Cerebellar cortex (tissue), 1 donor: ENCODE results near the gene NDUFS2.

Source experiments
- DNase-seq: peaks from one replicate; pipeline ENCODE4 v3.0.0-alpha.2; 2015; ENCODE audit warnings: low spot score

The NDUFS2 gene

GRCh38 chr1:161172776-161173376 lies 29.3 kb upstream of the NDUFS2 start:
- DNase-seq = no peak

GRCh38 chr1:161173711-161174110 lies 28.5 kb upstream of the NDUFS2 start:
- DNase-seq = no peak

DNA sequence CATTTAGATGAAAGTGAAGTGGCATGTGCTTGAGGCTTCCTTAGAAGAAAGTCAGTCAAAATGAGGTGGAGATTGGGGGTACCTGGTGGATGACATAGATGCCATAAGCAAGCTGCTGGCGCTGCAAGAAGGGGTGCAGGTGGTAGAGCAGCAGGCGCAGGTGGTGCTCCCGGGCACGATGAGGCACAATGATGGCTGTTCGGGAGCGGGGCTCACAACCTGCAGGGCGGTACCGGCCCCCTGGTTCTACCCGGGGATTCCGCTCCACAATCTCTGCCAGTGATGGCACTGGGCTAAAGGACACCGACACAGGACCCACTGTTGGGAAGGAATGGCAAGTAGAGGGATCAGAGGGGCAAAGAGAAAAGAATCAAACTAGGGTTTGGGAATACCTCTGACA lies 27.3 kb upstream of the NDUFS2 start:
- DNase-seq = no peak

DNA sequence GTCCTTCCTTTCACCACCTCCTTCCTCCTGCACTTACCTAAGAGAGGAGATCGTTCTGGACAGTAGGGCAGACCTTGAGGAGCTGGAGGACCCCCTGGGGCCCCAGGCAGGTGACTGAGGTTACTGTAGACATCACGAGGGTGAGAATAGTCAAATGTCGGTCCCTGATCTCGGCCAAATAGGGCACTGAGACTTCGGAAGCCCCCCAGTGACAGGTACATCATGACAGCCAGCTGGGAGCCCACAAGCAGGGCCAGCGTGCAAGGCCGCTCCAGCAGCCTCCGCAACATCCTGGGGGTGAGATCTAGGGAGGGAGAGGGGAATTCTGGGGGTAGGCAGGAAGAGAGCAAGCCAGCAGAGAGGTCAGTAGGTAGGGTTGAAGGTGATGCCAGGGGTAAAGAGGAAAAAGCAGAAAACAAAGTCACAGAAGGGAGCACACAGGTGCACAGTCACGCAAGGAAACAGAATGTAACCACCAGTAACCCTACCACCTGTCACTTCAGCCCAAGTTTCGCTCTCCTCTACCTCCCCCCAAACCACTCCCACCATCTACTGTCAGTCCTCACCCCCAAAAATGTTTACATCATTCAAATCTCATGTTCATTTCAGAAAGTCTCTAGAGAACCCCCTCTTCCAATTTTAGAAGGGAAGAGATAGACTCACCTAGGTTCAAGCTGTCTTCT lies 26.3 kb upstream of the NDUFS2 start:
- DNase-seq = no peak

- DNase-seq = no peak
Measured at GRCh38 chr1:161176468-161177111, 25.6 kb upstream of the NDUFS2 start.

- DNase-seq = peak; percentile 84
Measured at GRCh38 chr1:161177112-161177935, 24.8 kb upstream of the NDUFS2 start, which contains the start of gene B4GALT3. B4GALT3 (minus strand) TSS chr1:161177507; CDS start chr1:161176060, 1,447 bp downstream.

- no peak for DNase-seq
Measured at GRCh38 chr1:161177936-161178244, 24.3 kb upstream of the NDUFS2 start.

DNA sequence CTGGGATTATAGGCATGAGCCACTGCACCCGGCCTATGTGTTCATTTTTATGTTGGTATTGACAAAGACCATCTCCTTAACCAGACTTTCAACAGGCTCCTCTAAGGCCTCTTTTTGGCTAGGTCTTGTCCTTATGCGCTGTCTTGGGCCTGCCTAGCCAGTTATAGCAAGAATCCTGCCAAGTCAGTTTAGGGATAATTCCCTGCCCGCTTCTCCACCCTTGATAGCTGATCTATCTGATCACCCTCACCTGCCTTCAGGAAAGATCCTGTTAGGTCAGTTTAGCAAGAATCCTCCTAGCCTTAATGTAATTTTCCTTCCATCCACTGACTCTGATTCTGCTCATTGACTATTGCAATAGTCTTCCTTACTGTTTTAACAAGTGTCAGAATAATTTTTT lies 22.5 kb upstream of the NDUFS2 start:
- DNase-seq = no peak

- DNase-seq = peak; percentile 28
Measured at GRCh38 chr1:161180639-161181038, 21.5 kb upstream of the NDUFS2 start.

DNA sequence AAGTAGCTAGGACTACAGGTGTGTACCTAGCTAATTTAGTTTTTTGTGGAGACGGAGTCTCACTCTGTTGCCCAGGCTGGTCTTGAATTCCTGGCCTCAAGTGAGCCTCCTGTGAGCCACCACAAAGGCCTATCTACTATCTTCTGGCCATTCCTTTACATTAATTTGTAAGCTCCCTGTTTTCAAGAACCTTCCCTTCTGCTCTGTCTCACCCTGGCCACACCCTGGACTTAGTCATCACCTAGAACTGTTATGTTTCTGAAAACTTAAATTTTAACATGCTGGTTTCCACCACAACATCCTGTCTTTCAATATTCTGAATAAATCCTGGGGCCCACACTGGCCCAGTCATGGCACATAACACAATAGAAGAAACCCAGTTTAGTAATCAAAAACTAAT lies 20.0 kb upstream of the NDUFS2 start:
- DNase-seq = no peak

- DNase-seq = peak; percentile 64
Measured at GRCh38 chr1:161185282-161185682, 16.9 kb upstream of the NDUFS2 start.

- DNase-seq = no peak
Measured at GRCh38 chr1:161185732-161186311, 16.3 kb upstream of the NDUFS2 start.

- no peak for DNase-seq
Measured at GRCh38 chr1:161187311-161187710, 14.9 kb upstream of the NDUFS2 start.

- DNase-seq = no peak
Measured at GRCh38 chr1:161188381-161188780, 13.8 kb upstream of the NDUFS2 start.

GRCh38 chr1:161189036-161189435 lies 13.1 kb upstream of the NDUFS2 start:
- no peak for DNase-seq

- no peak for DNase-seq
Measured at GRCh38 chr1:161190962-161191521, 11.1 kb upstream of the NDUFS2 start.

DNA sequence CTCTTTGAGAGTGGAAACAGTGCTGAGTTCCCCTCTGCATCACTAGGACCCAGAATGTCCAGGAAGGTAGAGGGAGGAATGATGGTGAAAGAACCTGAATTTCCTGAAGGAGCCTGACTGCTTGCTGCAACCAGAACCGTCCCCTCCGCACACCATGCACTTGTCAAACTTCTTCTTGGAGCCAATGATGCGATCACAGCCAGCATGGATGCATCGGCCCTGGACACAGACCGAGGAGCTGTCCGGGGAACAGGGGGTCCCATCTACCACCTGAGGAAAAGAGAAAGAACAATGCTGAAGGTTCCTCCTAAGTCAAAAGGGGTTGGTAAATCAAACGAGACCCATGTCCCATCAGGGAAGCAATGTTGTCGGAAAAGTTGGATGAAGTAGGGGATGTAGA lies 10.2 kb upstream of the NDUFS2 start:
- DNase-seq = no peak

GRCh38 chr1:161192476-161193465 lies 9.4 kb upstream of the NDUFS2 start:
- DNase-seq = peak; percentile 78

GRCh38 chr1:161193561-161194235 lies 8.5 kb upstream of the NDUFS2 start:
- no peak for DNase-seq

GRCh38 chr1:161195171-161195570 lies 7.0 kb upstream of the NDUFS2 start:
- DNase-seq = no peak
